GM18526 (cell line): ENCODE results near the gene CENPX.

ENCODE experiments used
- POLR2A ChIP-seq: IDR thresholded peaks from 3 replicates; pipeline ENCODE4 v1.6.1; 2011; ENCODE audit not compliant: insufficient read length; ENCODE audit errors: extremely low read depth

CENPX gene

DNA sequence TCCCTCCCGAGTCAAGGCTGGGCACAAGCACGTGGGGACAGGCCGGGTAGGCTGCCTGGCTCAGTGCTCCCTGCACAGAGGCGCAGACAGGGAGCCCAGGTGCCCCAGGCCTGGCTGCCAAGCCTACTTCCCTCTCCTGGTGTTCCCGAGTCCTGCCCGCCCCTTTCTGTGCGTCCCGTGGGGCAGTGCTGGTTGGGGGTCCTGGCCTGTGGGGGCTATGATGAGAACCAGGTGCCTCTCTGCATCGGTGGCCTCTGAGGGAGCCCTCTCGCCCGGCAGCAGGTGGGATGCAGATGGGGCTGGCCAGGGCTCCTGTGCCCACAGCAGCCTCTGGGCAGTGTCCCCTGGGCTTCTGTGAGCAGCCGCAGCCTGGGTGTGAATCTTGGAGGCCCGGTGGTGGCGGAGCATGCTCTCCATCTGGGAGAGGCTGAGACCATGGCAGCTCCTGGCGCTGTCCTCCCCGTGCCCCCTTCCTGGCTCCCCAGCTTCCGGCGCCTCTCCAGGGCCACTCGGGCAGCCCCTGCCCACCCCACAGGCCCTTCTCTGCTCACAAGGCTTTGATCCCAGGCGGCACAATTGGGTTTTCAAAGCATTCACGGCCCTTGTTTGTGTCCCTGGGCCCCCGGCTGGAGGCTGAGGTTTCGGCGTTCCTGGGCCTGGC is 7.2 kb downstream of the CENPX start:
- TF ChIP-seq POLR2A, result no peak

DNA sequence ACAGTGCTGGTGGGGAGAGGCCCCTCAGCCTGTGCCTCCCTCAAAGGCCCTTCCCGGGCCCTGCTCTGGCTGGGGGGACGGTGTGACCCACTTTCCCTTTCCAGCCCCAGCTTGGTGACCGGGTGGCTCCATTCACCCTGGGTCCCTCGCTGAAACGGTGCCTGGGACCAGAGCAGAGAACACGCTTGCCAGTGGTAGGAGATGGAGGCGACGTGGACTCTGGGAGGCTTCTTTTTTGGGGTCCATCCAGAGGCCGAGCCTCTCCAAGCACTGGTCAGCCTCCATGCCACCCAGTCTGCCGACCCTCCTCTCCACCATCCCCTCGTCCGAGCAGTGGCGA is 7.7 kb downstream of the CENPX start:
- TF ChIP-seq POLR2A, result no peak

DNA sequence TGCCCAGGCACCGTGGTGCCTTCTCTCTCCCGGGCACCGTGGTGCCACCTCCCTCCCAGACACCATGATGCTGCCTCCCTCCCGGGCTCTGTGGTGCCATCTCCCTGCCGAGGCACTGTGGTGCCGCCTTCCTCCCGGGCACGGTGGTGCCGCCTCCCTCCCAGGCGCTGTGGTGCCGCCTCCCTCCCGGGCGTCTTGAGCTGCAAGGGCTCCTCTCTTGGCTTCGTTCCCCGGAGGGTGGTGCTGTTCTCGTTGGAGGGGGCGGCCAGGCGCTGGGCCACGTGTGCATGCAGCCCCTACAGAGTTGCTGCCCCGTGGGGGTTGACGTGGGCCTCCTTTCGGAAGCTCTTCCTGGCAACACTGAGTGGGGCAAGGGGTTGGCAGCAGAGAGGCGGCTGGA is 8.2 kb downstream of the CENPX start:
- no peak for TF ChIP-seq POLR2A

DNA sequence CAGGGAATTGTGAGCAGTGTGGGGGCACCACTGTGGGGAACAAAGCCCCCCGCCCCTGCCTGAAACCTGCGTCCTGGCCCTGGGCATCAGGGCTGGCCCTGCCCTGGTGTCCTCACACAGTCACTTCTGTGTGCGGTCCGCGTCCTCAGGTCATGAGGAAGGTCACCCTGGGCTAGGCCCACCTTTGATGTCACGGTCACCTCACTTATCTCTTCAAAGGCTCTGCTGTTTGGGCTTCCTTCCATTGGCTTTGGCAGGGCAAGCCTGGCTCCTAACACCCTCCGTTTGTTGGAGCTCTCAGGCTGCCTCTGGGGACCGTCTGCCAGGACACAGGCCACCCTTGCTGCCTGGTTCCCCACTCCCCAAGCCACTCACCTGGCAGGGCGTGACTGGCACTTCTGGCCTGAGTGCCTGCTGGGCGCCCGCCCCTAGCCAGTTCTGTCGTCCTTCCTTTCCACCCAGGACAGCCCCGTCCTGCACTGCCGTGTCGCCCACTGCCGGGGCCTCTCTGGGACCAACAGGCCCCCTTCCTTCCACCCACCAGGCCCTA is 8.8 kb downstream of the CENPX start:
- no peak for TF ChIP-seq POLR2A

DNA sequence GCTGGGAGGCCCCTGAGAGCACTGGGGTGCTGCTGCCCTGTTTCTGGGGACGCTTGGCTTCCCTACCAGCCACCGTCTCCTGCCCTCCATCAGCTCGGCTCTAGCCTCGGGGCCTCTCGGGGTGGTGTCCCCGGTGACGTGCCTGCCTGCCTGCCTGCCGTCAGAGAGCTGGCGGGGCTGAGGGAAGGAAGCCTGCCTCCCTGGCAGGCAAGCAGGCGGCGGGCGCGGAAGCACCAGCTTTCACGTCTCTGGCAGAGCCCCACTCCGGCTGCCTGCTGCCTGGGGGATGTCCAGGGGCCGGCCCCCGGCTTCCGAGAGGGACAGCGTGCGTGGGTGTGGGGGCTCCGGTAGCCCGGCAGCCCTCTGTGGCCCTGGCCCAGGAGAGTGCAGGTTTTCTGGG is 9.3 kb downstream of the CENPX start:
- TF ChIP-seq POLR2A, result no peak

DNA sequence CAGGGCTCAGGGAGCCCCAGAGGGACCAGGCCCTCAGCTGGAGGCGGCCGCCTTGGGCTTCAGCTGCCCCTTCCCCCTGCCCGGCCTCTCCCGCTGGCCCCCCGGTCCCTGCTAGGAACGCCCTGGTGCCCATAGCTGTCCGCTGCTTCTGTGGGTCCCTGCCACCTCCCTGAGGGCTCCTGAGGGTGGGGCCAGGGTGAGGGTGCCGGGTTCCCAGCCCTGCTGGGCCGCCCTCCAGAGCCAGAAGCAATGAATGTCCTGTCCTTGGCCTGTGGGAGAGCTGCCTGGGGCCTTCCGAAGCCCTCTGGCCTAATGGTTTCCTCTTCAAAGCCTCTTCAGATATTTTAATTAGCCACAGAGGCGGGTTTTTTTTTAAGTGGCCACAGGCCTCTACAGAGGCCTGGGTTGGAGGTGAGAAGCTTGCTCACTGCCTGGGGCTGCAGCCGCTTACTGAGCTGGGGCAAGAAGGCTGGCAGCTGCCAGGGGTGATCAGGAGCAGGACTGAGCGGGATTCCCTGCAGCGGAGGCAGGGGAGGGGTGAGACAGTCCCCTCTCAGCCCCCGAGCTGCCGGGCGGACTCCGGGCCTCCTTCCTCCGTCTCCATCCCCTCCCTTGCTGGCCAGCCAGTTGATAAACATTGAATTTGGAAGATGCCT is 9.9 kb downstream of the CENPX start:
- TF ChIP-seq POLR2A, result no peak

DNA sequence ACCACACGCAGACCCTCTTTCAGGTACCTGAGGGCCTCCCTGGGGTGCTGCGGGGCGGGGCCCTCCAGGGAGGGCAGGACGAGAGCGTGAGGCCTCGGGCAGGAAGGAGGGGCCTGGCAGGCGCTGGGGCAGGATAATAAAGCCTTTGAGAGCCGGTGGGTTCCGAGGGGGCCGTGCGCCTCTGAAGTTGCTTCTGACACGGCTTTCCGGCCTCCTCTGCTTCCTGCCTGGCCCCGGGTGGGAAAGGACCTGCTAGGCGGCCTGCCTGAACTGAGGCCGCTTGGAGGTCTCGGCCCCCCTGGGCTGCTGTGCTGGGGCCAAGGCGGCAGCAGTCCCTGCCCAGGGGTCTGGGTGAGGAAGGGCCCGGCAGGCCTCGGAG is 10.4 kb downstream of the CENPX start:
- no peak for TF ChIP-seq POLR2A

DNA sequence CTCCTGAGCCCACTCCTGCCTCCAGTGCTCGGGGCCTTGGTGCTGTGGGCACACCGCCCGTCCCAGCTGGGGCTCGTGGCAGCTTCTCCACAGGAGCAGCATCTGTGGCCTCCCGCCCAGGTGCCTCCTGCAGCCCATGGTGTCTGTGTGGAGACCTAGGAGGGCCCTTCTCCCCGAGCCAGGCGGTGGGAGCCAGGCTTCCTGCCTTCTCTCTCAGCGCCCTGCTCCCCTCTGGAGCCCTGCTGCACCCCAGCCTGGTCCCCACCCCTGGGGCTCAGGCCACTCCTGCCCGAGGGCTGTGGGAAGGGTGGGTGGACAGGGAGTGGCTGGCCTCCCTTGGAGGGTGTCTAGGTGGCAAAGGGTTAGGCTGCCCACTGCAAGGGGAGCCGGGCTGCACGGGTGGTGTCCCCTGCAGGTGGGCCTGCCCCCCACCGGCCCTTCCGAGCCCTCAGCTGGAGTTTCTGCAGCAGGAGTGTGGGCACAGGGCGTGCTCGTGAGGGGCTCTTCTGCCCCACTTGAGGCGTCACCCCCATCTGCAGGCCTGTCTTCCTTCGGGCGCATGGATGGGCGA is 11.0 kb downstream of the CENPX start:
- no peak for TF ChIP-seq POLR2A

DNA sequence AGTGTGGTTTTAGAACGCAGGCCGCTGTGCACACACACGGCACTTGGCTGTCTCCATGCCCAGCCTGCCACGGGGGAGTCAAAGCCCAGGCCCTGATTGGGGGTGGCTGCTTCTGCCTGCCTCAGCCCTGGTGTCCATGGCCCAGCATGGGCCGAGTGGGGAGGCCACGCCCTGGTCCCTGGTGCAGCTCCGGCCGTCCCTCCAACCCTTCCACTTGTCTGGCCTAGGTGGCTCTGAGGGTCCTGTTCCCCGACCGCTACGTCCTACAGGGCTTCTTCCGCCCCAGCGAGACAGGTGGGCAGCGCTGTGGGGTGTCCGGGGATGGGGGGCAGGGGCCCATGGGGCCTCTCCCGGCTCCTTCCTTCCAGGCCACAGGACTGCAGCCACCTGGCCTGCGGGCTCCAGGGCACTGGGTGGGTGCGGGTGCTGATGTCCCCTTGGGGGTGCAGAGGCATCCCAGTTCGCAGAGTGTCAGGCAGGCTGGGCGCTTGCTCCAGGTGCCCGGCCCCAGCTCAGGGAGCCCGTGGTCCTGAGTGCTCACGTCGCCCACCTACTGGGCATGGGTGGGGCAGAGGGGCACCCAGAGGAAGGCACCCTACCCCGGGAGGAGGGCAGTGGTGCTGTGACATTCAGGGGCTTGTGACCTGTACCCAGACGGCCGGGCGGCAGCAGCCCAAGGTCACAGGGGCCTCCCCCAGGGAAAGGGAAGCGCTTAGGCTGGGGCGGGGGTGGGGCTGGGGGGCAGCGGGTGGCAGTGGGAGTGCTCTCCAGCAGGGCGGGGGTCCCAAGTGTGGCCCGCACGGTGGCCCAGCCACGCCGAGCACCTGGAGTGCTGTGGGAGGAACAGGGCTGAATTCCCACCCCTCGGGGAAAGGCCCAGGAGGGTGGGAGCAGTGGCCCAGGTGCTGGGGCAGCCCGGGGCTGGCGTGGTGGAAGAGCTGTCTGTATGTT is 11.8 kb downstream of the CENPX start:
- no peak for TF ChIP-seq POLR2A

DNA sequence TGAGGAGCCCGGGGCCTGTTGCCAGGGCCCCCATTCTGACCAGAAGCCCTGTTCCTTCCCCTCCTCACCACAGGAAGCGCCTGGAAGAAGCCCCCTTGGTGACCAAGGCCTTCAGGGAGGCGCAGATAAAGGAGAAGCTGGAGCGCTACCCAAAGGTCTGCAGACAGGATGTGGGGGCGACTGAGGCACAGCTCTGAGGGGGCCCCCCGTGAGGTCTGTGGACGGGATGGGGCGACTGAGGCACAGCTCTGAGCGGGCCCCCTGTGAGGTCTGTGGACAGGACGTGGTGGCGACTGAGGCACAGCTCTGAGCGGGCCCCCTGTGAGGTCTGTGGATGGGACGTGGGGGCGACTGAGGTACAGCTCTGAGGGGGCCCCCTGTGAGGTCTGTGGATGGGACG is 13.3 kb downstream of the CENPX start:
- TF ChIP-seq POLR2A, result no peak

DNA sequence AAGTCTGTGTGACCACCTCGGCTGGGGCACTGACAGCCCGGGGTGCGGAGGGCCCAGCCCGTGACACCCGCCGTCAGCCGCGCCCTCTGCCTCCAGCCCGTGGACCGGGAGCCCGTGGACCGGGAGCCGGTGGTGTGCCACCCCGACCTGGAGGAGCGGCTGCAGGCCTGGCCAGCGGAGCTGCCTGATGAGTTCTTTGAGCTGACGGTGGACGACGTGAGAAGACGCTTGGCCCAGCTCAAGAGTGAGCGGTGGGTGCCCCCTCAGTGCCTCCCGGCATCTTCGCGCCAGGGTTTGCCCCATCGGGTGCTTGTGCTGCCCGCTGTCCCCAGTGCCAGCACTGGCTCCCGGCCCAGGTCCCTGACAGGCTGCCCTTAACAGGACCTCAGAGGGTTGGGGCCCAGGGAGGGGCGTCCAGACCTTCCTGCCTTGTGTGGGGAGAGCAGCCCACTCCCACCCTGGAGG is 13.7 kb downstream of the CENPX start:
- TF ChIP-seq POLR2A, result no peak

DNA sequence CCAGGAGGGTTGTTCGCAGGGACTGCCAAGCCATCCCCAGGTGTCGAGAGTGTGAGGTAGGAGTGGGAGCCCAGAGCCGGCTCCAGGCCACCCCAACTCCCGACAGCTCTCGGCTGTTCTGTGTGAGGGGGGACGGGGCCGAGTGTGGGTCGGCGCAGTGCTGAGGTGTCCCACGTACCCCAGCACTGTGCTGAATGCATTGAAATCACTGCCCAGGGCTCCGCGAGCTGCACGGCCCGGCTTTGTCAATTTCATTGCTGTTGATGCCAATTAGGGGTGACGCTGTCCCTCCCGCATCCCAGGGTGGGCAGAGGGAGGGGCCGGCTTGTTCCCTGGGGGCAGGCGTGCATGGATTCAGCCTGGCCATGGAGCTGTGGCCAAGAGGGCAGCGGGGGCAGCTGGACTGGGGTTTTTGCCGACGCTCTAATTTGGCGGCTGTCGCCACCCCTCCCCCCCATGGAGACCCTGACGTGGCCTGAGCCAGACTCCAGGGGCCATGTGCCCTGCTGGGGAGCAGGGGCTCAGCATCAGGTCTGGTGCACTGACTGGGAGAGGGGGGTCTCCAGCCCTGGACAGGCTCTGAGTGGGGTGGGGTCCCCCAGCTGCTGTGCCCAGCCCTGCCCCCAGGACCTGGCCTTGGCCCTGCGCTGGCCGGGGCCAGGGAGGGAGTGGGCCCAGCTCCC is 14.3 kb downstream of the CENPX start:
- TF ChIP-seq POLR2A, result no peak

DNA sequence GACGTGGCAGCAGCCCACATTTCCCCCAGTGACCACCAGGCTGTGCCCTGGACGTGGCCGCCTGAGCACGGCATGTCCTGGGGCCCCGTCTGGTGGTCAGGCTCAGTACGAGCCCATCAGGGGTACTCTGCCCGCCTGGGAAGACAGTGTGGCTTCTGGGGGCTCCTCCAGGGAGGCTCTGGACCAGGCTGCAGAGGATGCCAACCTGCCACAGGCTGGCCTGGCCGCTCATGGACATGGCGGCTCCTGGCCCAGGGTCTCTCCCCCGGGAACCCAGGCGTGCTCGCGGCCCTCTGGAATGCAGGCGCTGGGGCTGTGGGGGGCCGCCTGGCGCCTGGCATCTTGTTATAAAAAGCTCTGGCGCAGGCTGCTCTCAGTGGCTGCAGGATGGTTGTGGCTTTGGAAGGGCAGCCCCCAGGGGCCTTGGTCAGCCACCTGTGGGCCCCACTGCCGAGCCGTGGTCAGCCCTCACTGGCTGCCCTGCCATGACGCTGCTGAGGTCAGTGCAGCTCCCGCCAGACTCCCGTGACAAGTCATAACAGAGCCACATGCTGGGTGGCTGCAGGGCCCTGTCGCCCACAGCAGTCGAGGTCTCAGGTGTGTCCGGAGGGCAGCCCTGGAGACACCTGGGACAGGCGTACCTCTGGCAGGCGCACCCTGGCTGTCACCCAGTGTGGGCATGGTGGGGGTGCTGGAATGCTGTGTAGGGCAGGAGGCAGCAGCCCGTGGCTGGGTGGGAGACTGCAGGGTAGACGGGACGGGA is 15.0 kb downstream of the CENPX start:
- no peak for TF ChIP-seq POLR2A

DNA sequence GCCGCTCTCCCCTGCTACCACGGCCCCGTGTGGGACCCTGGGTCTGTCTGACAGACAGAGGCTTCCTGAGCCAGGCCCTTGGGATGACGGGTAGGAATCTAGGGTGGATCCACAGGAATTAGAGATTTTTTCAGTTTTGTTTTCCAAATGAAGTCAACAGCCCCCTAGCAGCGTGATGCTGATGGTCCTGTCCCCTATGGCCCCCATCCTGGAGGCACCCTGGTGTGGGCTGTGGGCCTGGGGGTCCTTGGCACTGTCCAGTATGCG is 15.5 kb downstream of the CENPX start:
- TF ChIP-seq POLR2A, result no peak

DNA sequence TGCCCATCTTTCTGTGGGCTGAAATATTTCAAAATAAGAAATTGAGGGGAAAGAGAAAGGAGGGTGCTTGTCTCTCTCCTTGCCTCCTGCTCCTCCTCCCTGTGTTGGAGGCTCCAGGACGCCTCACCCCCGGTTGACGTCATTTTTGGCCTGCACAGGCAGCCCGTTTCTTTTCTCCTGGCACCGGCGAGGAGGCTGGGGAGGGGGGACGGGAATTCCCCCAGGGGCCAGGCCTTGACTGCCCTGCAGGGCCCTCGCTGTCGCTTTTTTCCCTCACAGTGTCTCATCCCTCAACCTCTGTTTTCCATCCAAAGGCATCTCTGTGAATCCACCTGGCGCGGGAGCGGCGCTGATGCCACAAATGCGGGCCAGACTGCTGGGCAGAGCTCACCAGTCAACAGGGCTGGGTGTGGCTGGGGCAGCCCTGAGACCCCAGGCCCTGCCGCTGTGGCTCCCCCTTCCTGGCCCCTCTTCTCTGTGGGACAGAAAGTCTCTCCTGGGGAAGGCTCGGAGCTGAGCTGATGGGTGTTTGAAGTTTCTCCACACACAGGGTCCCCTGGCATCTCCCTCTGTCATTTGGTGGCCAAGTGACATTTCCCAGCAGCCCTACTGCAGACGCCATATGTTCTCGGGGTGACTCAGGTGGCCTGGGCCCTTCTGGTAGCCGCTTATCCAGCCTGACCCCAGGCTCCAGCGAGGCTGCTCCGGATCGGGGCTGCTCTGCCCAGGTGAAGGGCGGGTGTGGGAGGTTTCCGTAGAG is 16.0 kb downstream of the CENPX start:
- TF ChIP-seq POLR2A, result no peak
